Transverse colon (tissue), 4 donors: ENCODE data around the gene RIN3. TPM values are rescaled to one million over a fixed set of nuclear protein-coding genes. Genes with fewer than 3 reads are reported as not detected.

ENCODE experiments used
- DNase-seq: peaks from one replicate; pipeline ENCODE4 v3.0.0-alpha.2; 2019
- H3K27ac ChIP-seq, 4 donors: fragments of 200-600 bp; sonication (generic); 2 replicates each; pipeline ENCODE4 v1.5.1; 2016 to 2018; ENCODE audit warnings: inconsistent platforms in 4 of 4
- H3K27me3 ChIP-seq: fragments of 200-600 bp; sonication (generic); 2 replicates; pipeline ENCODE4 v1.5.1; 2017; ENCODE audit warnings: inconsistent platforms
- H3K36me3 ChIP-seq, 4 donors: fragments of 200-600 bp; sonication (generic); 2 replicates each; pipeline ENCODE4 v1.5.1; 2017 to 2019; ENCODE audit warnings: inconsistent platforms in 4 of 4
- H3K4me1 ChIP-seq, 4 donors: fragments of 200-600 bp; sonication (generic); 2 replicates each; pipeline ENCODE4 v1.5.1; 2017 to 2020; ENCODE audit warnings: inconsistent platforms in 4 of 4
- H3K4me3 ChIP-seq, 4 donors: fragments of 200-600 bp; sonication (generic); 1 replicate in 1 of 4; 2 replicates in 3 of 4; pipeline versions ENCODE4 v1.5.1 to v1.6.1; 2017 to 2019; ENCODE audit warnings: inconsistent platforms in 4 of 4
- H3K9me3 ChIP-seq, 2 donors: fragments of 200-600 bp; sonication (generic); 2 replicates each; pipeline ENCODE4 v1.5.1; 2017 to 2019; ENCODE audit warnings: inconsistent platforms in 2 of 2
- CTCF ChIP-seq, 5 experiments: fragments of 200-600 bp in 3 of 5; fragments of 450-650 bp in 2 of 5; sonication (generic) in 3 of 5; IDR thresholded peaks; 1 replicate in 2 of 5; 2 replicates in 3 of 5; pipeline ENCODE4 v1.5.1; 2016 to 2017; ENCODE audit warnings: antibody characterized with exemption in 5 of 5, inconsistent platforms in 3 of 5, mild to moderate bottlenecking in 2 of 5, moderate library complexity in 1 of 5
- EP300 ChIP-seq: sonication (generic); formaldehyde crosslinking; IDR thresholded peaks from one replicate; pipeline ENCODE4 v1.6.1; 2017; ENCODE audit warnings: antibody characterized with exemption, low read depth
- POLR2A ChIP-seq: fragments of 450-650 bp; IDR thresholded peaks from one replicate; pipeline ENCODE4 v1.6.1; 2016; ENCODE audit warnings: antibody characterized with exemption, mild to moderate bottlenecking, moderate library complexity
- POLR2AphosphoS5 ChIP-seq, 3 donors: sonication (generic); formaldehyde crosslinking; IDR thresholded peaks; one replicate each; pipeline ENCODE4 v1.6.1; 2016; ENCODE audit warnings: antibody characterized with exemption in 3 of 3
- WGBS, 2 donors: methylation state at CpG; one replicate each; pipeline ENCODE4 v1.1.5; 2018; ENCODE audit warnings: low coverage in 1 of 2; 5-methylcytosine and 5-hydroxymethylcytosine counted together
- in situ Hi-C, 4 donors: fragments of 200-750 bp; cut with MboI; loops; one replicate each; pipeline versions ENCODE4 v1.15.0 to v1.15.1; 2017; ENCODE audit warnings: low sequenced_read_pairs in 3 of 4, low pct_ligation_motif_present in 1 of 4, low pct_unique_long_range_greater_than_20kb in 1 of 4
- intact Hi-C: fragments of 100-400 bp; cut with DNase I; formaldehyde crosslinking; loops from one replicate; pipeline ENCODE4 v1.15.1; 2023; ENCODE audit warnings: low total_unique reads
- total RNA-seq, 4 donors: library from RNA; depleted of rRNA; stranded (reverse); fragments of >200 nt; gene quantifications; one replicate each; pipeline ENCODE4 v1.1.0, GENCODE V29; 2016

The RIN3 gene
- total RNA-seq, 4 donors from 2014 or later = 16.2 to 24.3 (median 20.7) TPM

DNA sequence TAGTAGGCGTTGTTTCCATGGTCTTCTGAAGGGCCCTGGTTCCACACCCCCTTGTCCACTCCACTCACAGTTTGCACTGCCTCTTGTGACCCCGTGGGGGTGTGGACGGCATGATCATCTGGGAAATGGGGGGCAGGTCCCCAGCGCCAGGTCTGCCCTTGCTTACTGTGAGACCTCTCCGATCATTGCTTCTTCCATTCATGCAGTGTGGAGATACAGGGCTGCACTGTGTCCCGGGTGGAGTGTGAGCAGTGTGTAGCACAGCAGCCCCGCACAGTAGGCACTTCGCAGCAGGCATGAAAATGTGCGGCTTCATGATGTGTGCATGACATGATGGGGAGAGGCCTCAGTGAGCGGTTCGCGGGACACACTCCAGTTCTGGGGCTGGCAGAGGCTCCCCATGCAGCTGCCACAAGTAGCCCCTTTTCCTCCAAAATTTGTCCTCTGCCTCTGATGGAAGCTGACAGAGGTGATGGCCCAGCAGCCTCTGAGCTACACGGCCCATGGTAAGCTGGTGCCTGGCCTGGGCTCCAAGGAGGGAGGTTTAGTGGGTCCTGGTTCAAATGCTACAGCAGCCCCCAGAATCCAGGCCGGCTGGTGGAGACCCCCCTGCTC, 15.0 kb downstream of the RIN3 start:
- no peaks in the 10 kb centered on the region for H3K27me3 ChIP-seq
- DNase-seq = no peak
- in situ Hi-C loops (no loop called here), intact Hi-C loops (no loop called here)
- H3K4me3 ChIP-seq = no peak overlapping the region
- H3K9me3 ChIP-seq = no peaks in the 10 kb centered on the region
- TF ChIP-seq POLR2A = no peak
- TF ChIP-seq POLR2AphosphoS5 (IDR thresholded peaks at IDR 0.05) = no peak
- TF ChIP-seq EP300 = no peak
- TF ChIP-seq CTCF (IDR thresholded peaks at IDR 0.05) = no peak
- H3K27ac ChIP-seq = peak overlapping the region in 1 of 4 donors; percentile 60
- no peaks in the 10 kb centered on the region for H3K36me3 ChIP-seq
- WGBS, 2 donors = 94% methylated on average over 13 of the region's 14 CpGs; no CpG with 5 or more reads in 1 of the 2 donors
- H3K4me1 ChIP-seq = peaks cover 15 to 53% (median 34%) of the 10 kb centered on the region in 4 donors

DNA sequence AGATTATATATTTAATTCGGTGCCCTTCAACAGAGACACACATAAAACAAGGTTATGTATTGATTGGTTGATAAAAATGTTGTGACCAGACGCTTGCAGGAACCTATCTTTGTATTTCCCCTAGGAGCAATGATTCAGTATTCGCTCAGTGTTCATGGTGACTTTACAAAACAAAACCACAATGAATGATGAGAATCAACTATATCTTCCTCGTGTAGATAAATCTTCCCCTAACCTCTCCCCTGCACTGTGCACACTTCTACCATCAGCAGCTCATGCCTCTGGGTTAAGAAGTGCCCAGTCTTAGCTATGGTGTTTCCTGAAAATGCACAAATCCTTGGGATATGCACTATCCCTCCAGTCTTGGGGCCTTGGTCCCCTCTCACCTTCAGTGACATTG, 16.3 kb downstream of the RIN3 start:
- Histone ChIP-seq H3K27ac (peak overlapping the region in 1 of 4 donors; percentile 31), H3K27me3 (no peaks in the 10 kb centered on the region), H3K4me3 (no peak overlapping the region), H3K4me1 (peaks cover 14 to 53% (median 33%) of the 10 kb centered on the region in 4 donors), H3K36me3 (no peaks in the 10 kb centered on the region), H3K9me3 (no peaks in the 10 kb centered on the region)
- WGBS, 2 donors = 71 to 86% methylated on average over 3 to 4 of the region's 4 CpGs
- in situ Hi-C loops = no loop called here
- intact Hi-C loops = no loop called here
- TF ChIP-seq POLR2A = no peak
- TF ChIP-seq EP300 = no peak
- TF ChIP-seq POLR2AphosphoS5 (IDR thresholded peaks at IDR 0.05) = no peak
- no peak for TF ChIP-seq CTCF (IDR thresholded peaks at IDR 0.05)
- DNase-seq = no peak

- 82 to 83% methylated on average over 11 to 16 of the region's 16 CpGs for WGBS, 2 donors
- peaks cover 16 to 51% (median 37%) of the 10 kb centered on the region in 4 donors for H3K4me1 ChIP-seq
- no peaks in the 10 kb centered on the region for H3K36me3 ChIP-seq
- no peaks in the 10 kb centered on the region for H3K9me3 ChIP-seq
- peak overlapping the region in 2 of 4 donors; percentile 21 to 60 for H3K27ac ChIP-seq
- TF ChIP-seq CTCF (IDR thresholded peaks at IDR 0.05) (no peak), POLR2A (no peak), POLR2AphosphoS5 (IDR thresholded peaks at IDR 0.05) (no peak), EP300 (no peak)
- no peak for DNase-seq
- H3K4me3 ChIP-seq = no peak overlapping the region
- in situ Hi-C loops (no loop called here), intact Hi-C loops (no loop called here)
- no peaks in the 10 kb centered on the region for H3K27me3 ChIP-seq
These were observed 17.7 kb downstream of the RIN3 start for GRCh38 chr14:92531106-92531873.

DNA sequence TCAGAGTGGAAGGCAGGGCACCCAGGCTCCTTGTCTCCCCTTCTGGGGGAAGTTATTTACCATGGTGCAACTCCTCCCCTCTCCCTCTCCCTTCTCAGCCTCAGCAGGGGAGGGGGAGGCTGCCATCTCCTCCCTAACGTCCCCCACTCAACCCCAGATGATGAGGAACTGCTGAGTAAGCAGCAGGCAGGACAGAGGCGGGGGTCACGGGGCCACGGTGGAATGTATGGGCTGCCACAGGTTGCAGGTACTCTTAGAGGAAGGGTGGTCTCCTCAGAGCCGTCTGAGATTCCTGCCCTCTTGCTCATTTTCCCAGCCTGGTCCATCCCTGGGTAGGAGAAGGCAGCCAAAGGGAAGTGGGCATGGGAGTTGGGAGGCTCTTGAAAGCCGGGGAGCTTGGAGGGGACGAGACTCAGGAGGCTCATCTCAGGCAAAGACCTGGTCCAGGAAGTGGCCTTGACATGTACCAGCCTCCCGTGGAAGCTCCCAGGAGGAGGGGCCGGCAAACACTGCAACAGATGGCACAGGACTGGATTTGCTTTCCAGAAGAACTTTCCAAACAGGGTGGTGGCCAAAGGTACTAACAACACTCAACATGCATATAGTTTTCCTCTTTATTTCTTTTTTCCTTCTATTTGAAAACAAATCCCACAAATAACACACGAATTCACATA, 19.0 kb downstream of the RIN3 start:
- no peak for DNase-seq
- Histone ChIP-seq H3K4me3 (no peak overlapping the region), H3K36me3 (no peaks in the 10 kb centered on the region), H3K4me1 (peaks cover 16 to 56% (median 38%) of the 10 kb centered on the region in 4 donors), H3K27me3 (no peaks in the 10 kb centered on the region), H3K27ac (peak overlapping the region; percentile 16 to 60 (median 30)), H3K9me3 (no peaks in the 10 kb centered on the region)
- 42 to 45% methylated on average over 1 to 10 of the region's 10 CpGs for whole genome bisulfite sequencing, 2 donors
- TF ChIP-seq EP300 (no peak), POLR2A (no peak), CTCF (IDR thresholded peaks at IDR 0.05) (no peak), POLR2AphosphoS5 (IDR thresholded peaks at IDR 0.05) (no peak)
- intact Hi-C loops = no loop called here
- in situ Hi-C loops = no loop called here
